SK-N-SH (cell line): ENCODE measurements around the gene LIPA. TPM values are rescaled to one million over a fixed set of nuclear protein-coding genes. Genes with fewer than 3 reads are reported as not detected.

Experiments used
- CTCF ChIA-PET: fragments of 300-600, 350-600 bp; formaldehyde crosslinking; extraction: SDS; loops from one replicate; lab custom pipeline; 2021; lab: Yijun Ruan, JAX
- POLR2A ChIA-PET: fragments of 350-600 bp; sonication (Branson Sonifier 250); formaldehyde crosslinking; extraction: SDS; loops from one replicate; lab custom pipeline; 2020; ENCODE audit warnings: antibody characterized with exemption, inconsistent platforms; lab: Yijun Ruan, JAX
- DNase-seq: peaks from one replicate; pipeline ENCODE4 v3.0.0; 2012
- H2AFZ ChIP-seq: fragments of 200-600 bp; sonication (generic); 2 replicates; pipeline ENCODE4 v1.8.1; 2016; ENCODE audit warnings: antibody characterized with exemption, mild to moderate bottlenecking, low read depth
- H3F3A ChIP-seq: fragments of 200-600 bp; sonication (generic); replicated peaks from 2 replicates; pipeline ENCODE3; 2016; ENCODE audit warnings: antibody characterized with exemption, mild to moderate bottlenecking; ENCODE audit not compliant: insufficient read depth
- H3K27ac ChIP-seq, 2 experiments: fragments of 200-500 bp in 1 of 2; fragments of 200-600 bp in 1 of 2; sonication (Bioruptor generic) in 1 of 2; sonication (generic), shearing (Covaris generic) in 1 of 2; 2 replicates each; pipeline versions ENCODE4 v1.5.1 to v1.6.1; 2014 to 2016; ENCODE audit warnings: low read depth in 2 of 2, inconsistent platforms in 1 of 2, low read length in 1 of 2, mild to moderate bottlenecking in 1 of 2, mixed read lengths in 1 of 2
- H3K27me3 ChIP-seq: fragments of 200-600 bp; sonication (generic), shearing (Covaris generic); 2 replicates; pipeline ENCODE4 v1.6.1; 2016; ENCODE audit warnings: mixed run types; ENCODE audit not compliant: insufficient read depth
- H3K36me3 ChIP-seq, 2 experiments: fragments of 200-500 bp in 1 of 2; fragments of 200-600 bp in 1 of 2; sonication (Bioruptor generic) in 1 of 2; sonication (generic) in 1 of 2; replicated peaks in 1 of 2; 2 replicates each; pipeline versions ENCODE3 to v1.5.1; 2014 to 2016; ENCODE audit warnings: low read length in 1 of 2, mild to moderate bottlenecking in 1 of 2; ENCODE audit not compliant: insufficient read depth in 2 of 2, control insufficient read depth in 1 of 2
- H3K4me1 ChIP-seq, 2 experiments: fragments of 200-500 bp in 1 of 2; fragments of 200-600 bp in 1 of 2; sonication (Bioruptor generic) in 1 of 2; sonication (generic), shearing (Covaris generic) in 1 of 2; 2 replicates each; pipeline versions ENCODE4 v1.5.1 to v1.6.1; 2014 to 2016; ENCODE audit warnings: low read depth in 1 of 2, low read length in 1 of 2, mixed run types in 1 of 2; ENCODE audit not compliant: insufficient read depth in 2 of 2, control insufficient read depth in 1 of 2
- H3K4me2 ChIP-seq: fragments of 200-600 bp; sonication (generic), shearing (Covaris generic); 2 replicates; pipeline ENCODE4 v1.6.1; 2017; ENCODE audit warnings: mixed run types
- H3K4me3 ChIP-seq, 2 experiments: fragments of 200-500 bp in 1 of 2; fragments of 200-600 bp in 1 of 2; sonication (Bioruptor generic) in 1 of 2; sonication (generic), shearing (Covaris generic) in 1 of 2; 2 replicates each; pipeline versions ENCODE4 v1.5.1 to v1.8.1; 2014 to 2016; ENCODE audit warnings: low read depth in 2 of 2, inconsistent platforms in 1 of 2, low read length in 1 of 2, mild to moderate bottlenecking in 1 of 2, mixed read lengths in 1 of 2, moderate library complexity in 1 of 2
- H3K79me2 ChIP-seq: fragments of 200-600 bp; sonication (generic); 2 replicates; pipeline ENCODE4 v1.8.1; 2017; ENCODE audit warnings: mild to moderate bottlenecking; ENCODE audit not compliant: insufficient read depth
- H3K9ac ChIP-seq: fragments of 200-600 bp; sonication (generic); 2 replicates; pipeline ENCODE4 v1.6.1; 2017; ENCODE audit warnings: mixed run types
- H3K9me2 ChIP-seq: fragments of 200-600 bp; sonication (generic); 2 replicates; pipeline ENCODE4 v1.6.1; 2017; ENCODE audit warnings: mixed run types
- H3K9me3 ChIP-seq: fragments of 200-600 bp; sonication (generic); 2 replicates; pipeline ENCODE4 v1.6.1; 2017; ENCODE audit warnings: mixed run types, mild to moderate bottlenecking, moderate library complexity
- H4K20me1 ChIP-seq: fragments of 200-600 bp; sonication (generic); 2 replicates; pipeline ENCODE4 v1.6.1; 2017; ENCODE audit warnings: mild to moderate bottlenecking, mixed run types; ENCODE audit not compliant: insufficient read depth
- CHD2 ChIP-seq: fragments of 150-350 bp; IDR thresholded peaks from 2 replicates; pipeline ENCODE4 v1.6.1; 2018; ENCODE audit warnings: low read length; ENCODE audit not compliant: partially characterized antibody
- ELF1 ChIP-seq: IDR thresholded peaks from 2 replicates; pipeline ENCODE4 v1.4.0; 2012
- EP300 ChIP-seq, 2 experiments: IDR thresholded peaks; 2 replicates each; pipeline versions ENCODE4 v1.4.0 to v1.6.1; 2012; ENCODE audit warnings: borderline replicate concordance in 1 of 2, low read depth in 1 of 2, low read length in 1 of 2
- FOSL2 ChIP-seq: IDR thresholded peaks from 2 replicates; pipeline ENCODE4 v1.4.0; 2012; ENCODE audit warnings: low read depth, mild to moderate bottlenecking, moderate library complexity, borderline replicate concordance
- FOXM1 ChIP-seq: IDR thresholded peaks from 2 replicates; pipeline ENCODE4 v1.4.0; 2012; ENCODE audit warnings: low read depth, mild to moderate bottlenecking
- IRF3 ChIP-seq: fragments of 150-350 bp; IDR thresholded peaks from 2 replicates; pipeline ENCODE4 v1.6.1; 2016; ENCODE audit warnings: mild to moderate bottlenecking, low read depth, low read length
- JUND ChIP-seq: IDR thresholded peaks from 2 replicates; pipeline ENCODE4 v1.4.0; 2012
- MEF2A ChIP-seq: IDR thresholded peaks from 2 replicates; pipeline ENCODE4 v1.4.0; 2012; ENCODE audit warnings: low read depth, borderline replicate concordance
- MXI1 ChIP-seq: IDR thresholded peaks from 2 replicates; pipeline ENCODE4 v1.6.1; 2012; ENCODE audit warnings: mild to moderate bottlenecking, low read depth, low read length, improper control_type of control experiment
- NFIC ChIP-seq: IDR thresholded peaks from 2 replicates; pipeline ENCODE4 v1.4.0; 2012; ENCODE audit warnings: borderline replicate concordance
- NRF1 ChIP-seq: IDR thresholded peaks from 2 replicates; pipeline ENCODE4 v1.6.1; 2012; ENCODE audit warnings: low read depth, mild to moderate bottlenecking, low read length
- POLR2AphosphoS5 ChIP-seq: IDR thresholded peaks from 2 replicates; pipeline ENCODE4 v1.6.1; 2012; ENCODE audit warnings: low read depth, low read length
- RCOR1 ChIP-seq: fragments of 150-350 bp; IDR thresholded peaks from 2 replicates; pipeline ENCODE4 v1.6.1; 2017; ENCODE audit warnings: antibody characterized with exemption, low read length
- REST ChIP-seq: IDR thresholded peaks from 2 replicates; pipeline ENCODE4 v1.6.1; 2012; ENCODE audit warnings: mild to moderate bottlenecking, low read depth, low read length, moderate library complexity
- RXRA ChIP-seq: IDR thresholded peaks from 2 replicates; pipeline ENCODE4 v1.4.0; 2012; ENCODE audit warnings: low read depth, mild to moderate bottlenecking, borderline replicate concordance
- SIN3A ChIP-seq: IDR thresholded peaks from 2 replicates; pipeline ENCODE4 v1.6.1; 2012; ENCODE audit warnings: low read depth, mild to moderate bottlenecking, low read length, moderate library complexity, borderline replicate concordance
- SMC3 ChIP-seq: IDR thresholded peaks from 2 replicates; pipeline ENCODE4 v1.6.1; 2012; ENCODE audit warnings: low read depth, low read length, improper control_type of control experiment
- TEAD4 ChIP-seq: IDR thresholded peaks from 2 replicates; pipeline ENCODE4 v1.4.0; 2012; ENCODE audit warnings: mild to moderate bottlenecking, borderline replicate concordance; ENCODE audit not compliant: insufficient read depth
- ZBTB33 ChIP-seq: IDR thresholded peaks from 2 replicates; pipeline ENCODE4 v1.4.0; 2012; ENCODE audit warnings: low read depth, borderline replicate concordance
- WGBS: methylation state at CpG from one replicate; pipeline ENCODE4 v1.1.6; 2017; ENCODE audit warnings: low lambda C conversion rate; 5-methylcytosine and 5-hydroxymethylcytosine counted together
- polyA plus RNA-seq, 3 experiments: library from polyadenylated mRNA; depleted of rRNA; stranded (reverse); fragments of >200 nt; gene quantifications; 2 replicates each; pipeline ENCODE4 v1.2.3, GENCODE V29; 2012
- TF ChIP-seq, protein P1 (sequence below): fragments of 150-350 bp; IDR thresholded peaks from 2 replicates; pipeline ENCODE4 v1.6.1; 2017; ENCODE audit warnings: antibody characterized with exemption, low read length, low read depth, borderline replicate concordance
- TF ChIP-seq, protein P2 (sequence below): fragments of 200-600 bp; sonication (generic); IDR thresholded peaks from 2 replicates; pipeline ENCODE4 v1.6.1; 2017; ENCODE audit warnings: antibody characterized with exemption, mild to moderate bottlenecking, moderate library complexity

Gene LIPA
- polyA plus RNA-seq, 1 of the 3 experiments (the other 2 are of a cell fraction): 43.2 TPM

- TF ChIP-seq IRF3 (no peak), POLR2AphosphoS5 (no peak), EP300 (IDR thresholded peaks at IDR 0.05; ENCODE audit: borderline replicate concordance in 1 of 2, low read depth in 1 of 2, low read length in 1 of 2) (no peak), NRF1 (no peak)
- TF ChIP-seq, protein P1, sequence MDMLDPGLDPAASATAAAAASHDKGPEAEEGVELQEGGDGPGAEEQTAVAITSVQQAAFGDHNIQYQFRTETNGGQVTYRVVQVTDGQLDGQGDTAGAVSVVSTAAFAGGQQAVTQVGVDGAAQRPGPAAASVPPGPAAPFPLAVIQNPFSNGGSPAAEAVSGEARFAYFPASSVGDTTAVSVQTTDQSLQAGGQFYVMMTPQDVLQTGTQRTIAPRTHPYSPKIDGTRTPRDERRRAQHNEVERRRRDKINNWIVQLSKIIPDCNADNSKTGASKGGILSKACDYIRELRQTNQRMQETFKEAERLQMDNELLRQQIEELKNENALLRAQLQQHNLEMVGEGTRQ: no peak
Observed at GRCh38 chr10:89228962-89229361, 22.6 kb downstream of the LIPA start (continued).

DNA sequence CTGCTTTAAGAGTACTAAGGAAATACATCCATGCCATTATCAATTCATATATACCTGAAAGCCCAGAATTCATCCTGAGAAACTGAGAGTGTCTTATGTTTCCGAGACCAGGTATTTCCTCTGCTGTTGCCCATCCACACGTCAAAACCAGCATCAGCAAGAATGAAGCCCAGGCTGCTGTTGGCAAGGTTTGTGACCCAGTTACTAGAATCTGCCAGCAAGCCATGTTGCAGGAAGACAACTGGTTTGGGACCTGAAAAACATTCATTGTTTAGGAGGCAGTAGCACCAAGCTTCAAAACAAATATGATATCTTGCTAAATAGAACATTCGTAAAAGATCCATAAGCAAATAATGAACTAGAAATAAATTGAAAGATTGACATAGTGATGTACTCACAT is 23.4 kb downstream of the LIPA start:
- Histone ChIP-seq H2AFZ (no peak overlapping the region), H3F3A (no peaks in the 10 kb centered on the region), H3K79me2 (no peaks in the 10 kb centered on the region), H3K9me2 (no peaks in the 10 kb centered on the region), H4K20me1 (no peaks in the 10 kb centered on the region), H3K4me2 (no peak overlapping the region), H3K27ac (no peak overlapping the region), H3K9me3 (no peaks in the 10 kb centered on the region), H3K27me3 (no peaks in the 10 kb centered on the region), H3K36me3 (peaks cover 14 to 16% of the 10 kb centered on the region in 2 experiments), H3K9ac (no peak overlapping the region), H3K4me1 (no peaks in the 10 kb centered on the region), H3K4me3 (no peak overlapping the region)
- over 99% methylated on average over 3 of the region's 3 CpGs for WGBS
- DNase-seq: no peak
- POLR2A ChIA-PET: no interaction called here
- CTCF ChIA-PET: interaction anchor here (1.6 kb wide), 1 partner anchor 293 kb away, joined by 4 read pairs; no protein-coding TSS in a partner anchor
- no peak for TF ChIP-seq JUND
- TF ChIP-seq, protein P2, sequence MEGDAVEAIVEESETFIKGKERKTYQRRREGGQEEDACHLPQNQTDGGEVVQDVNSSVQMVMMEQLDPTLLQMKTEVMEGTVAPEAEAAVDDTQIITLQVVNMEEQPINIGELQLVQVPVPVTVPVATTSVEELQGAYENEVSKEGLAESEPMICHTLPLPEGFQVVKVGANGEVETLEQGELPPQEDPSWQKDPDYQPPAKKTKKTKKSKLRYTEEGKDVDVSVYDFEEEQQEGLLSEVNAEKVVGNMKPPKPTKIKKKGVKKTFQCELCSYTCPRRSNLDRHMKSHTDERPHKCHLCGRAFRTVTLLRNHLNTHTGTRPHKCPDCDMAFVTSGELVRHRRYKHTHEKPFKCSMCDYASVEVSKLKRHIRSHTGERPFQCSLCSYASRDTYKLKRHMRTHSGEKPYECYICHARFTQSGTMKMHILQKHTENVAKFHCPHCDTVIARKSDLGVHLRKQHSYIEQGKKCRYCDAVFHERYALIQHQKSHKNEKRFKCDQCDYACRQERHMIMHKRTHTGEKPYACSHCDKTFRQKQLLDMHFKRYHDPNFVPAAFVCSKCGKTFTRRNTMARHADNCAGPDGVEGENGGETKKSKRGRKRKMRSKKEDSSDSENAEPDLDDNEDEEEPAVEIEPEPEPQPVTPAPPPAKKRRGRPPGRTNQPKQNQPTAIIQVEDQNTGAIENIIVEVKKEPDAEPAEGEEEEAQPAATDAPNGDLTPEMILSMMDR: no peak
- no peak for TF ChIP-seq ZBTB33
- no peak for TF ChIP-seq ELF1
- TF ChIP-seq REST: no peak
- no peak for TF ChIP-seq POLR2AphosphoS5
- TF ChIP-seq RXRA: no peak
- TF ChIP-seq FOSL2: no peak
- TF ChIP-seq NFIC: no peak
- no peak for TF ChIP-seq RCOR1
- no peak for TF ChIP-seq MXI1
- TF ChIP-seq SIN3A: no peak
- no peak for TF ChIP-seq CHD2
- no peak for TF ChIP-seq IRF3
- TF ChIP-seq FOXM1: no peak
- TF ChIP-seq SMC3: no peak
- no peak for TF ChIP-seq NRF1
- no peak for TF ChIP-seq TEAD4
- no peak for TF ChIP-seq MEF2A
